ENCODE results near the gene PLCB1.

Gene PLCB1

DNA sequence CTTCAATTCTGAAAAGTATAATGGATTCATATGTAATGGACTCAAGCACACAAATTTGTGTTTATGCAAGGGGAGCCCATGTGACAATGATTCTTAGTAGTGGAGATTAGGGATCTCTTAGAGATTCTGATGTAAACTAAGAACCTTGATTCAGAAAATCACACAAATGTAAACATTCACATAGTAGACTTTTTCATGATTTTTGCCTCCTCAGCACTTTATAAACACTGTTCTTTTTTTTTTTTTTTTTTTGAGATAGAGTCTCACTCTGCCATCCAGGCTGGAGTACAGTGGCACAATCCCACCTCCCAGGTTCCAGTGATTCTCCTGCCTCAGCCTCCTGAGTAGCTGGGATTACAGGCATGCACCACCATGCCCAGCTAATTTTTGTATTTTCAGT is 766.8 kb downstream of the PLCB1 start:
- TF ChIP-seq, protein P1, sequence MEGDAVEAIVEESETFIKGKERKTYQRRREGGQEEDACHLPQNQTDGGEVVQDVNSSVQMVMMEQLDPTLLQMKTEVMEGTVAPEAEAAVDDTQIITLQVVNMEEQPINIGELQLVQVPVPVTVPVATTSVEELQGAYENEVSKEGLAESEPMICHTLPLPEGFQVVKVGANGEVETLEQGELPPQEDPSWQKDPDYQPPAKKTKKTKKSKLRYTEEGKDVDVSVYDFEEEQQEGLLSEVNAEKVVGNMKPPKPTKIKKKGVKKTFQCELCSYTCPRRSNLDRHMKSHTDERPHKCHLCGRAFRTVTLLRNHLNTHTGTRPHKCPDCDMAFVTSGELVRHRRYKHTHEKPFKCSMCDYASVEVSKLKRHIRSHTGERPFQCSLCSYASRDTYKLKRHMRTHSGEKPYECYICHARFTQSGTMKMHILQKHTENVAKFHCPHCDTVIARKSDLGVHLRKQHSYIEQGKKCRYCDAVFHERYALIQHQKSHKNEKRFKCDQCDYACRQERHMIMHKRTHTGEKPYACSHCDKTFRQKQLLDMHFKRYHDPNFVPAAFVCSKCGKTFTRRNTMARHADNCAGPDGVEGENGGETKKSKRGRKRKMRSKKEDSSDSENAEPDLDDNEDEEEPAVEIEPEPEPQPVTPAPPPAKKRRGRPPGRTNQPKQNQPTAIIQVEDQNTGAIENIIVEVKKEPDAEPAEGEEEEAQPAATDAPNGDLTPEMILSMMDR (IDR thresholded peaks at IDR 0.05; ENCODE audit: low read length): no peak
- Histone ChIP-seq H3K36me3 (ENCODE audit: insufficient read depth, low read length) (no peaks in the 10 kb centered on the region), H3K9ac (ENCODE audit: low read length) (no peak overlapping the region), H3K4me1 (ENCODE audit: insufficient read depth, low read length, severe bottlenecking) (no peaks in the 10 kb centered on the region), H3K27ac (ENCODE audit: low read depth, low read length, poor library complexity, severe bottlenecking) (no peak overlapping the region), H3F3A (ENCODE audit: insufficient read depth, low read length) (no peaks in the 10 kb centered on the region), H3K4me2 (ENCODE audit: low read length) (no peak overlapping the region), H3K4me3 (ENCODE audit: low read depth, low read length, poor library complexity, severe bottlenecking) (no peak overlapping the region), H3K9me3 (ENCODE audit: low read length) (peaks cover 6% of the 10 kb centered on the region; the same call in 1 of the 2 replicates), H3K27me3 (ENCODE audit: insufficient read depth, low read length) (no peaks in the 10 kb centered on the region), H2AFZ (ENCODE audit: low read length) (no peak overlapping the region), H4K20me1 (ENCODE audit: insufficient read depth, low read length) (no peaks in the 10 kb centered on the region), H3K79me2 (ENCODE audit: insufficient read depth, low read length) (no peaks in the 10 kb centered on the region), H3K9me2 (ENCODE audit: low read depth, low read length) (no peaks in the 10 kb centered on the region)

- Histone ChIP-seq H3K4me3 (ENCODE audit: low read depth, low read length, poor library complexity, severe bottlenecking) (no peak overlapping the region), H3K79me2 (ENCODE audit: insufficient read depth, low read length) (no peaks in the 10 kb centered on the region), H3K36me3 (ENCODE audit: insufficient read depth, low read length) (no peaks in the 10 kb centered on the region), H3K9me2 (ENCODE audit: low read depth, low read length) (no peaks in the 10 kb centered on the region), H3K9me3 (ENCODE audit: low read length) (no peaks in the 10 kb centered on the region), H3K9ac (ENCODE audit: low read length) (no peak overlapping the region), H3K4me1 (ENCODE audit: insufficient read depth, low read length, severe bottlenecking) (no peaks in the 10 kb centered on the region), H3K27me3 (ENCODE audit: insufficient read depth, low read length) (no peaks in the 10 kb centered on the region), H3K4me2 (ENCODE audit: low read length) (no peak overlapping the region), H3K27ac (ENCODE audit: low read depth, low read length, poor library complexity, severe bottlenecking) (no peak overlapping the region), H4K20me1 (ENCODE audit: insufficient read depth, low read length) (no peaks in the 10 kb centered on the region), H3F3A (ENCODE audit: insufficient read depth, low read length) (no peaks in the 10 kb centered on the region), H2AFZ (ENCODE audit: low read length) (no peak overlapping the region)
- TF ChIP-seq, protein P1 (IDR thresholded peaks at IDR 0.05; ENCODE audit: low read length): no peak
- no peak for TF ChIP-seq EZH2 (IDR thresholded peaks at IDR 0.05; ENCODE audit: borderline replicate concordance, low read length)
Measured at GRCh38 chr20:8901237-8902025, 769.4 kb downstream of the PLCB1 start.

GRCh38 chr20:8903655-8904605 is 771.9 kb downstream of the PLCB1 start:
- Histone ChIP-seq H3K27ac (ENCODE audit: low read depth, low read length, poor library complexity, severe bottlenecking) (no peak overlapping the region), H3K4me1 (ENCODE audit: insufficient read depth, low read length, severe bottlenecking) (no peaks in the 10 kb centered on the region), H3K9me3 (ENCODE audit: low read length) (no peaks in the 10 kb centered on the region), H3K36me3 (ENCODE audit: insufficient read depth, low read length) (no peaks in the 10 kb centered on the region), H3K4me2 (ENCODE audit: low read length) (no peak overlapping the region), H3K9ac (ENCODE audit: low read length) (no peak overlapping the region), H4K20me1 (ENCODE audit: insufficient read depth, low read length) (no peaks in the 10 kb centered on the region), H3F3A (ENCODE audit: insufficient read depth, low read length) (no peaks in the 10 kb centered on the region), H3K4me3 (ENCODE audit: low read depth, low read length, poor library complexity, severe bottlenecking) (no peak overlapping the region), H3K27me3 (ENCODE audit: insufficient read depth, low read length) (no peaks in the 10 kb centered on the region), H3K79me2 (ENCODE audit: insufficient read depth, low read length) (no peaks in the 10 kb centered on the region), H3K9me2 (ENCODE audit: low read depth, low read length) (no peaks in the 10 kb centered on the region), H2AFZ (ENCODE audit: low read length) (no peak overlapping the region)
- no peak for TF ChIP-seq EZH2 (IDR thresholded peaks at IDR 0.05; ENCODE audit: borderline replicate concordance, low read length)
- TF ChIP-seq, protein P1 (IDR thresholded peaks at IDR 0.05; ENCODE audit: low read length): no peak
